Measurements from ENCODE around the gene RASA3. TPM values are rescaled to one million over a fixed set of nuclear protein-coding genes. Genes with fewer than 3 reads are reported as not detected.

The RASA3 gene
- total RNA-seq, 4 donors from 2014 or later, result 29.5 to 38.1 (median 34.6) TPM

DNA sequence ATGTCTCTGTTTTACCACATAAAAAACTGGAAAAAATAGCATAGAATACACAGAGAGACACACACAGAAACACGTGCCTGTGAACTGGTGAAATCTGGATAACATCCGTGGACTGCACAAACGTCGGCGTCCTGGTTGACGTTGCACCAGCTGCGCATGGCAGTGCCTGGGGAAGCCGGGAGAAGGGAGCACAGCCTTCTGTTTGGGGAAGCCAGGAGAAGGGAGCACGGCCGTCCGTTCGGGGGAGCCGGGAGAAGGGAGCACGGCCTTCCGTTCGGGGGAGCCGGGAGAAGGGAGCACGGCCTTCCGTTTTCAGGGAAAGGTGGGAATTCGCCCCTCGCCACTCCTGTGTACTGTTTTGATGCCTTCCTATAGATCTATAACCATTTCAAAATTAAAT is 94.7 kb downstream of the RASA3 start:
- no peaks in the 10 kb centered on the region for H3K27me3 ChIP-seq
- 90% methylated on average over 21 of the region's 21 CpGs for WGBS
- H3K9me3 ChIP-seq, result no peaks in the 10 kb centered on the region
- H3K36me3 ChIP-seq, result peaks cover 0 to 19% (median 6%) of the 10 kb centered on the region in 4 donors
- peaks cover 10 to 55% (median 46%) of the 10 kb centered on the region in 4 donors for H3K4me1 ChIP-seq
- peak overlapping the region in 1 of 4 donors; percentile 33 for H3K27ac ChIP-seq (replicated peaks in 1 of 4)
- intact Hi-C loops (cut with DNase I), result no loop called here
- no peak for TF ChIP-seq CTCF (IDR thresholded peaks at IDR 0.05)
- TF ChIP-seq POLR2AphosphoS5 (IDR thresholded peaks at IDR 0.05), result no peak
- TF ChIP-seq POLR2A (IDR thresholded peaks at IDR 0.05; ENCODE audit: low read depth), result no peak
- no peak for TF ChIP-seq EP300 (IDR thresholded peaks at IDR 0.05)
- DNase-seq (ENCODE audit: extremely low spot score), result no peak
- no peak overlapping the region for H3K4me3 ChIP-seq

GRCh38 chr13:114035583-114036531 is 96.6 kb downstream of the RASA3 start:
- no peak for DNase-seq (ENCODE audit: extremely low spot score)
- 61% methylated on average over 29 of the region's 40 CpGs for WGBS
- no peak for TF ChIP-seq EP300 (IDR thresholded peaks at IDR 0.05)
- intact Hi-C loops (cut with DNase I), result no loop called here
- Histone ChIP-seq H3K36me3 (peaks cover 0 to 3% (median under 1%) of the 10 kb centered on the region in 4 donors), H3K4me1 (peaks cover 23 to 69% (median 62%) of the 10 kb centered on the region in 4 donors), H3K4me3 (peak overlapping the region in 2 of 4 donors; percentile 5 to 35), H3K27me3 (no peaks in the 10 kb centered on the region), H3K27ac (replicated peaks in 1 of 4) (peak overlapping the region; percentile 54 to 74 (median 68)), H3K9me3 (no peaks in the 10 kb centered on the region)

- H3K36me3 ChIP-seq, result no peaks in the 10 kb centered on the region
- peaks cover 23 to 76% (median 63%) of the 10 kb centered on the region in 4 donors for H3K4me1 ChIP-seq
- TF ChIP-seq EP300 (IDR thresholded peaks at IDR 0.05) (no peak), POLR2A (IDR thresholded peaks at IDR 0.05; ENCODE audit: low read depth) (no peak), CTCF (IDR thresholded peaks at IDR 0.05) (no peak), POLR2AphosphoS5 (IDR thresholded peaks at IDR 0.05) (no peak)
- WGBS, result 57% methylated on average over 10 of the region's 10 CpGs
- H3K27me3 ChIP-seq, result no peaks in the 10 kb centered on the region
- H3K27ac ChIP-seq (replicated peaks in 1 of 4), result peak overlapping the region; percentile 54 to 74 (median 68)
- intact Hi-C loops (cut with DNase I), result no loop called here
- H3K4me3 ChIP-seq, result peak overlapping the region in 3 of 4 donors; percentile 5 to 44 (median 35)
- no peak for DNase-seq (ENCODE audit: extremely low spot score)
- no peaks in the 10 kb centered on the region for H3K9me3 ChIP-seq
Measured at GRCh38 chr13:114035186-114035582, 97.2 kb downstream of the RASA3 start.

- Histone ChIP-seq H3K4me3 (peak overlapping the region; percentile 25 to 44 (median 34)), H3K36me3 (peaks cover 0 to 4% (median 0%) of the 10 kb centered on the region in 4 donors), H3K27me3 (no peaks in the 10 kb centered on the region), H3K27ac (replicated peaks in 1 of 4) (peak overlapping the region; percentile 54 to 74 (median 68)), H3K9me3 (no peaks in the 10 kb centered on the region), H3K4me1 (peaks cover 23 to 81% (median 65%) of the 10 kb centered on the region in 4 donors)
- no peak for TF ChIP-seq POLR2A (IDR thresholded peaks at IDR 0.05; ENCODE audit: low read depth)
- no peak for TF ChIP-seq EP300 (IDR thresholded peaks at IDR 0.05)
- 57% methylated on average over 7 of the region's 9 CpGs for WGBS
- intact Hi-C loops (cut with DNase I), result no loop called here
- DNase-seq (ENCODE audit: extremely low spot score), result no peak
Measured at GRCh38 chr13:114034481-114034891, 97.9 kb downstream of the RASA3 start.

GRCh38 chr13:114033541-114034315 is 98.7 kb downstream of the RASA3 start:
- Histone ChIP-seq H3K36me3 (peaks cover 0 to 5% (median 0%) of the 10 kb centered on the region in 4 donors), H3K9me3 (no peaks in the 10 kb centered on the region), H3K27me3 (no peaks in the 10 kb centered on the region), H3K27ac (replicated peaks in 1 of 4) (peak overlapping the region; percentile 54 to 74 (median 68)), H3K4me3 (peak overlapping the region; percentile 25 to 44 (median 34)), H3K4me1 (peaks cover 23 to 73% (median 62%) of the 10 kb centered on the region in 4 donors)
- WGBS, result 89% methylated on average over 31 of the region's 32 CpGs
- no peak for DNase-seq (ENCODE audit: extremely low spot score)
- intact Hi-C loops (cut with DNase I), result no loop called here
- TF ChIP-seq POLR2AphosphoS5 (IDR thresholded peaks at IDR 0.05) (no peak), POLR2A (IDR thresholded peaks at IDR 0.05; ENCODE audit: low read depth) (no peak), CTCF (IDR thresholded peaks at IDR 0.05) (no peak), EP300 (IDR thresholded peaks at IDR 0.05) (no peak)

Measured in esophagus muscularis mucosa (tissue), 4 donors.